NCI-H774 (cell line): Measurements from ENCODE around the gene MAP3K10.

Source experiments
- DNase-seq: peaks from one replicate; lab custom pipeline; 2025; lab: John Stamatoyannopoulos, UW

Gene MAP3K10

DNA sequence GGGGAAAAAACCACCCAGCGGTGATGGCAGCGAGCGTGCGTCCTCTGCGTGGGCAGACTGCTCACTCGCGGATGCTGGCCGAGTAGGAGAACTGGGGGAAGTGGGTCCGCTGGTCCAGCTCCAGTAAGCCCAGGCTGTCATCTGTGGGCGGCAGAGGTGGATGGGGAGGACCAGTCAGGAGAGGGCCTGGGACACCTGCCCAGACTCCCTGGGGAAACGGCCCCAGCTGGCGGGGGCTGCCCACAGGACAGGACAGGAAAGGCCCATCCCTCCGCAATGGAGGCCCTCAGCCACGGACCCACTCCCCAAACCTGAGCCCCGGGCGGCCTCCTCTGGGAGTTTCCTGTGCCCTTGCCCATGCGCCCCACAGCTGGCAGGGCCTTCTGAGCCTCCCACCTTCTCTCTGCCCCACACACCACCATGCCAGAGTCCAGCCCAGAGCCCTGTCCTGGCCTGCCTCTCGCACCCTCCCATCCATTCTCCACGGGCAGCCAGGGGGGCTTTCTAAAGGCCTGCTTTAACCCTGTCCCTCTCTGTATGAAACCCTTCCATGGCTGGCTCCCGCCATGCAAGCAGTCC, 42.7 kb downstream of the MAP3K10 start:
- DNase-seq: no peak

DNA sequence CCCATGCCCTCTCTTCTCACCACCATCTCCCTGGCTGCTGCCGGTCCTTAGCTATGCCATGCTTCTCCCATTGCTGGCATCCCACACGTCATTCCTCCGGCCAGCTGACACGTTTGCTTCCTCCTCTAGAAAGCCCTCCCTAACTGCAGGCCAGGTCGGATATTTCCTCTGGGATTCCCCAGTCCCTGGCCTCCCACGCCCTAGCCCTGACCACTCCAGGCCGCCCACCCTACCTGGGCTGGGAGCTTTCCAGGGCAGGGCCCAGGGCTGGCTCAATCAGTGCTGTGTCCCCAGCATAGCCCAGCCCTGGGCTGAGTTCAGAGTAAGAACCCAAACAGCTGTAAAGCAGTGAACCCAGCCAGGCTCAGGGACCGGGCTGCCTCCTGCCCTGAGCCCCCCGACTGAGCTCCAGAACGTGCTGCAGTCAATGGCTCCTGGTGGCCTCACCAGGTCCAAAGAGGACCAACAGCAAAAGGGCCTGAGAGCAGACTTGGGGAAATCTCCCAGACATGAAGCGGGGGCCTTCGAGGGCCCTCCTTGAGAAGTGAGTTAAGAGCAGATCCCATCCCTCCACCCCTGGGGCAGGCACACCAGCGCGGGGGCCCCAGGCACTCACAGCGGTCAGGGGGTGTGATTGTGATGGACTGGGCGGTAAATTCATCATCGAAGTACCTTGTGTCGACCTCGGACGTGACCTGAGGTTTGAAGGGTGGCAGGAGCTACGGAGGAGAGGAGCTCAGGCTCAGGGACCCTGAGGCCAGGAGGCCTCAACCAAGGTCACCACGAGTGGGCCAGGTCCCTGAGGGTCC, 43.4 kb downstream of the MAP3K10 start:
- DNase-seq: no peak

DNA sequence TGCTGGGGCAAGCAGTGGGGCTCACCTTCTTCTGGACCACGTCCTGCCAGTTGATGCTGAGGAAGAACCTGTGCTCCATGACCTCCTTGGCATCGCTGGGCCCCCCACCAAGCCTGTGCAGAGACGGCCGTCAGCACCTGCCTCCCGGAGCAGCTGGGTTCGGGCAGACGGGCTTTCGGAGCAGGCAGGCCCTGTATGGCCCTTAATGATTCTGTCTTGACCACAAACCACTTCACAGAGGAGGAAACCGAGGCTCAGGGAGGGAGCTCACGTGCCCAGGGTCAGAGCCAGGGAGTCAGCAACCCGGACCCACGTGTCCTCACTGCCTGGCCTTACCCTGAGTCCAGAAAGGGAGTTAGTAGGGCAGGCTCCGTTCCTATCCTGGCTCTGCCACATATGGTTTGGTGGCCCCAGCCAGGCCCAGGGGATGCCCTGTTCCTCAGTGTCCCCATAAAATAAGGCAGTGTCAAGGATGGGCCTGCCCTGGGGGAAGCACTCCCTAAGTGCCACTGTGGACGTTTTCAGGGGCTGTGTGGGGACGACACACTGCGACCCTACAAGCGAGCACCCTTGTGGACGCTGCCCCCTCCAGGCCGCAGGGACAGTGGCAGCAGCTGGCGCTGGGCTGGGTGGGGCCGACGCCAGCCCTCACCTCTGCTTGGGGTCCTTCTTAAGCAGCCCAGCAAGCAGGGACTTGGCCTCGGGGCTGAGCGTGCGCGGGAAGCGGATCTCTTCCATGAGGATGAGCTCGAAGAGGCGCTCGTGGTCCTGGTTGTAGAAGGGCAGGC, 44.2 kb downstream of the MAP3K10 start:
- no peak for DNase-seq

DNA sequence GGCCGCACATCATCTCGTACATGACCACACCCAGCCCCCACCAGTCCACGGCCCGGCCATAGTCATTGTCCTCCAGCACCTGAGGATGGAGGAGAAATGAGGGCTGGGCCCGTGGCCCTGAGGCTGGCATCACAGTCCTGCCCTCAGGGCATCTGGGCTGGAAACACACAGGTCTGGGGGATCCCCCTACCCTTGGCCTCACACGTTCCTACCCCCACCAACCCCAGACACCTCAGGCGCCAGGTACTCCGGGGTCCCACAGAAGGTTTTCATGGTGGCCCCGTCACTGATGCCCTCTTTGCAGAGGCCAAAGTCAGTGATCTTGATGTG, 44.8 kb downstream of the MAP3K10 start:
- no peak for DNase-seq

DNA sequence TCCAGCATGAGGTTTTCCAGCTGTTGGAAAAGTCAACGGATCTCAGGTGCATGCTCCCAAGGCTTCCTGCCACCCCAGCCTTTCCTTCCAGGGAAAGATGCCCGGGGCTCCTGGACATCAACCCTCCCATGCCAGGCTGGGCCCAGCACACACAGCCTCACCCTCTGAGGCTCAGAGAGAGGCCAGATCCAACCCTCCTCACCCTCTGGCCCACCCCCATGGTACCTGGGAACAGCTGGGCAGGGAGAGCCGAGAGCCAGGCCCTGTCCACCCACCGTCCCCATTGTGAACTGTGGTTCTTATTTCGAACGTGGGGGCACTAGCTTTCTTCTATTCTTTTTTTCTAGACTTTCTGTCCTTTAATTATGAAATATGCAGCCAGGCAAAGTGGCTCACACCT, 45.1 kb downstream of the MAP3K10 start:
- no peak for DNase-seq

DNA sequence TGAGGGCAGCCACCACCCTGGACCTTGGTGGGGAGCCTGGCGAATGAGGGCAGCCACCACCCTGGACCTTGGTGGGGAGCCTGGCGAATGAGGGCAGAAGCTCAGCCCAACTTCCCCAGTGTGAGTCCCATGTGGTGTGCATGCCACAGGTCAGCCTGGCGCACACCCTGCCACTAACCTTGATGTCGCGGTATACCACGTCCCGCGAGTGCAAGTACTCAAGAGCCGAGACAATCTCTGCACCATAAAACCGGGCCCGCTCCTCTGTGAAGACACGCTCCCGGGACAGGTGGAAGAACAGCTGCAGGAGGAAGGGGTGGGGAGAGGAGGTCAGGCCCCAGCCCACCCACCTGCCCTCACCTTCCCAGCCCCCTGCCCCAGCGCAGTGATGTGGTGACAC, 46.6 kb downstream of the MAP3K10 start:
- no peak for DNase-seq

DNA sequence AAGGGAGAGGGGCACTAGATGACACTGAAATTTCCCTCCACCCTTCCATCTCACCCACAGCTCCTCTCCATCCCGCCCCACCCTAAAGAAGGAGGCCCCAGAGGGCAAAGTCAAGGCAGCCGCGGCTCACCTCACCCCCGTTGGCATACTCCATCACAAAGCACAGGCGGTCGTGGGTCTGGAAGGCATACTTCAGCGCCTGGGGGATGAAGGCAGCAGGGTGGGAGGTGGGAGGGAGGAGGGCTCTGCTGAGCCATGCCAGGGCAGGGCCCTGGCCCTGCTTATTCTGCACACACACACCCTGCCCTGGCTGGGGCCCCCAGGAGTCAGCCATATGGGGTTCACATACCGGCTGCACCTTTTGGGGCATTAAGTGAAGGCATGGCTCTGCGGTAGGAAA, 47.5 kb downstream of the MAP3K10 start:
- no peak for DNase-seq

DNA sequence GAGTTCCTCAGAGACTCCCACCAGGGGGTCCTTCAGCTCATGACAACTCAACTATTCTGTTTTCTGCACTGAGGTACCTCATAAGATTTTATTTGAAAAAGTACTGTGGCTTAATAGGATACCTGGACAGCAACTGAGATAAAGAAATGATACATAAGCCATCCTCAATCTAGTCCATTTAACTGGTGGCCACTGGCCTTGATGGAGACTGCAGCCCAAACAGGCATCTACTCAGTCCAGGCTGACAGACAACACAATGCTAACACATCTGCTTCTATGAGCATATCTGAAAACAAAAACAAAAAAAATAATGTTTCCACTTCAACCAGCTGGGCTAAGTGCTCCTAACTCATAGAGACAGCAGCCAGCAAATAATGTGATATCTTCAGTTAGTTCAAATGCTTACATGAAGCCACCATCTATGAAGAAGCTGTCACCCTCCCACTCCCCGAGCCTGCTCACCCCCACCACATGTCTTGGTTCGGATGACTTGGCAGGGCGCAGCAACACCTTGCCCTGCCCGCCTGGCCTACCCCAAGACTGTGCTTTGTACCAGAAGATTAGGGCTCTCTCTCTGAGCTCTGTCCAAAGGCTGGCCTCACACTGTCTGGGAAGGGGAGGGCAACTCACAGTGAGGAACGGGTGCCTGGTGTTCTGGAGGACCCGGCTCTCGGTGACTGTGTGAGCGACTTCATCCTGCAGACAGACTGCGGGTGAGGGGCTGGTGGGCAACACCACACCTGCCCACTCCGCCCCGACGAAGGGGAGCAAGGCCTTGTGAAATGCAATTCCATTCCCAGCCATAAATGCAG, 48.4 kb downstream of the MAP3K10 start:
- DNase-seq: no peak

DNA sequence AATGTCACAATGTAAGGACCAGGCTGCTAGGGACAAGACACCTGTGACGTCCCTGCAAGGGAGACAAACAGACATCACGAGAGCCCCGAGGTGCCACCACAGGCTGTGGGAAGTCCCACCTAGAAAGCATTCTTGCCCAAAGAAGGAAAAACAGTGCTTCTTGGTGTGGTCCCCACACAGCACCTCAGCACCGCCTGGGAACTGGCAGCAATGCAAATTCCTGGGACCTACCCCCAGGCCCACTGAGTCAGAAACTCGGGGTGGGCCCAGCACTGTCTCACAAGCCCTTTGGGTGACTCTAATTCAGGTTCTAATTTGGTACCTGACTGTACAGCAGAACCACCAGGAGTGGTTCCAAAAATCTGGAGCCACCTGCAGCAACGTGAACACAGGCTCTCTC, 49.1 kb downstream of the MAP3K10 start:
- DNase-seq: no peak

DNA sequence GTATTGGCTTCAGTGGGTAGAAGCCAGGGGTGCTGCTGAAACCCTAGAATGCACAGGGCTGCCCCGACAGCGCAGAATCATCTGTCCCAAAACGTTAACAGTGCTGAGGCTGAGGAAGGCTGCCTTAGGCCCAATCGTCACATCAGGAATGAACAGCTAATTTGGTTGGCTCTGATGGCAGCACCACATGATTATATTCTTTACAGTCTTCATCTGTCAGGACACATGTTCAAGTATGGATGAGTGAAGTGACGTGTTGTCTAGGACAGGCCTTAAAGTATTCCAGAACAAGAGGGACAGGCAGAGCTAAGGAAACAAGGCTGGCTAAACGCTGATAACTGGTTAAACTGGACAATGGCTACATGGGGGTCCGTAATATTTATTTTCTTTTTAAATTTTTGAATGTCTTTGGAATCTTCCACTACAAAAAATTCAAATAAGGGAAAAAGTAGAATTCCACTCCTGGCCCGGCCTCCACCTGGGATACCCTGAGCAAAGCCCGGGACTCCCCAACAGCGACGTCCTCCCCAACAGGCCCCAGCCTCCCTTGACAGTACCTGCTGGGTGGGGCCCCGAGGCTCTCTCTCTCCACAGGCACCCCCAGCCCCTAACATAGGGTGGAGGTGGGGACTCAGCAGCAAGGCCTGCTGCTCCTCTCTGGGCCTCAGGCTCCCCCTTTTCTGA, 50.0 kb downstream of the MAP3K10 start:
- no peak for DNase-seq

DNA sequence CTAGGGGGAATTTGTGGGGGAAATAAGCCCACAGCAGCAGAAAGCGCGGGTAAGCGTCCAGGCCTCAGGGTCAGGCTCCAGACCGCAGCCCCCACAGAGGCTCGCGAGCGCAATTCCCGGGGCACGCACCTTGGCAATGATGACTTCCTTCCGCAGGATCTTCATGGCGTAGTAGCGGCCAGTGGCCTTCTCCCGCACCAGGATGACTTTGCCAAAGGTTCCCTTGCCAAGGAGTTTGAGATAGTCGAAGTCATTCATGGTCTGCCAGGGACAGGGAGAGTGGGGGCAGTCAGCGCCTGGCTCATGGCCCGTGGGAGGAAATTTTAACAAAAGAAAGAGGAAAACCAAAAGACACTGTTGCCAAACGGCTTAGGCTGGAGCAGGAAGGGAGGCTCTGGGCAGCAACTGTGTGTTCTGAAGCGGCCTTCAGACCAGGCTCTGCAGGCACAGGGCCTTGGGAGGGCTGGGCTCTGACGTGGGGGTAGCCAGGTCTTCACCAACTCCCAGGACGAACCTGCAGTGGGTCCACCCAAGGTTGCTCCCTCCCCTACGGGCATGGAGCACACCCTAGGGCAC, 50.7 kb downstream of the MAP3K10 start:
- DNase-seq: no peak

DNA sequence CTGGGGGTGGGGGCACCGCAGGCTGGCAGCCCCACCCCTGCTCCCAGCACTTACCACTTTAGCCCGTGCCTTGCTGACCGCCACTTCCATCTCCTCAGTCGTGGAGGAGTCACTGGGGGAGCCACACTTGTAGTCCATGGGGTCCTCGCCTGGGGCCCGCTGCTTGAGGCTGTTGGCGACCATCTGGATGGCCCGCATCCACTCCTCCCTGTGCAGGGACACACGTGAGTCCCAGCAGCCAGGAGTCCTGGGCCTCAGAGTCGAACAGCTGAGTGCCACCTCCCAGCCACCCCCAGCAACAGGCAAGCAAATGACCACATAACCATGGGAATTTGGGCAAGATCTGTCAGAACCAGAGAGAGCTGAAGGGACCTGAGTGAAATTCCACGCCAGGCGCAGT, 51.3 kb downstream of the MAP3K10 start:
- DNase-seq: no peak

DNA sequence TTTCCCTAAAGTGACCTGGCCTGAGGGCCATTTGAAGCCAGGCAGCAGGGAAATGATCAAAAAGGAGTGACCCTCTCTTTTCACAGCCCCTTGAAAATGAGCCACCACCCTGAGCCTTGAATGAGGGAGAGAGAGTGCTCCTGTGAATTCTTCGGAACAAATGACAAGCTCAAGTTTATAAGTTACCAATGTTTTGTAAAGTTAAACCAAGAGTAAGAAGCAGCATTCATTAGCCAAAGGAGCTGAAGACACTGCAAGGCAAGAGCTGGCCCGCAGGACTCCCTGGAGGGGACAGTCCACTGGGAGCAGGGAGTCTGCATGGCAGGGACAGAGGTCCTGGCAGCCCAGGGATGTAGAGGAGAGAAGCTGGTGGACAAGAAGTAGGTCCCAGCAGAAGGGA, 52.0 kb downstream of the MAP3K10 start:
- no peak for DNase-seq

DNA sequence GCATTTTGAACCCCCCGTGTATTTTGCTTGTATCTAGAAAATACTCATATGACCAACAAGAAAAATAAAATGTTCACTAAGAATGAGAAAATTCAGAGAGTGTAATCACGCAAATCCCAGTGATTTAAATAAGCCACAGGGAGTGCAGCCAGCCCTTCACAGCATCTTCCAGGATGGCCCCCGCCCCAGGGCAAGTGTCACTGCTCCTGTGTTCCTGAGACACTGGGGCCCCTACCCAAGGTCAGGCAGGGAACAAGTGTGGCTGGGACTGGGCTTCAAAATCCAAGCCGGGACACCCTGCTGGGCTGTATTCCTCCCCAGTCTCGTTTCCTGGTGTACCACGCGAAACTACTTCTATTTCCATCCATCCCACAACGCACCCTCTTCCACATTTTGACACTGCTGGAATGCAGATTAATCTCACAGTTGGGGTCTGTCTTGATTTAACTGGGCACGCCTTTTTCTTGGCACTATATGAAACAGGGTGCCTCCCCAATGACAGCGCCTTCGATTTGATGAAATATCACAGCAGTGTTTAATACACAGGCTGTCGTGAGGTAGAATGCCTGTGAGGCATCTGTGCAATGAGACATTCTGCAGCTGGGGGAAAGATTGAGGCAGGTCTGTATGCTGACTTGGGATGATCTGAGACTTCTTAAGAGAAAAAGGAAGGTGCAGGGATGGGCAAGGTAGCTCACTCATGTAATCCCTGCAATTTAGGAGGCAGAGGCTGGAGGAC, 53.5 kb downstream of the MAP3K10 start:
- DNase-seq: no peak

DNA sequence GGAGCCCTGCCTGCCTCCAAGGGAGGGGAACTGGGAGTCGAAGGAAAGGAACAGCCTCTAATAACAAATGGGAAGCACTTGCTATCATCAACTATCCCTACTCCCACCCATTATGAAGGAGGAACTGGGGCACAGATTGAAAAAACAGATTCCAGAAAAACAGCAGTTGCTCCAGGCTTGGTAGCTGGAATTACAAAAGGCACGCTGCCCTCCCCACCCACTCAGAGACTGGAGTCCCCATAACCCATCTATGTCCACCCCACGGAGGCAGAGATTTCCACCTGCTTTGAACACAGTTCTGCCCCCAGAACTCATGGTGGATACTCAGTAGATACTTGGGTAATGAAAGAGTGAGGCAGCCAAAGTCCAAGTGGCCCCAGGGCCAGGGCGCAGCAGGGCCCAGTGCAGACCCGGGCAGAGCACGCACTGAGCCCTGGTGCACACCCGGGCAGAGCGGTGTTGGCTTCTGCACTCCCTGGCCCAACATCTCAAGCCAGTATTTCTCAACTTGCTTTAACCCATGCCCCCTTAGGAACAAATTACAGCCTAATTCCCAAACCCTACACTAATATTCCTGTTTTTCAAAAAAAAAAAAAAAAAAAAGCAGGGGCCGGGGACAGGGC, 54.4 kb downstream of the MAP3K10 start:
- no peak for DNase-seq

DNA sequence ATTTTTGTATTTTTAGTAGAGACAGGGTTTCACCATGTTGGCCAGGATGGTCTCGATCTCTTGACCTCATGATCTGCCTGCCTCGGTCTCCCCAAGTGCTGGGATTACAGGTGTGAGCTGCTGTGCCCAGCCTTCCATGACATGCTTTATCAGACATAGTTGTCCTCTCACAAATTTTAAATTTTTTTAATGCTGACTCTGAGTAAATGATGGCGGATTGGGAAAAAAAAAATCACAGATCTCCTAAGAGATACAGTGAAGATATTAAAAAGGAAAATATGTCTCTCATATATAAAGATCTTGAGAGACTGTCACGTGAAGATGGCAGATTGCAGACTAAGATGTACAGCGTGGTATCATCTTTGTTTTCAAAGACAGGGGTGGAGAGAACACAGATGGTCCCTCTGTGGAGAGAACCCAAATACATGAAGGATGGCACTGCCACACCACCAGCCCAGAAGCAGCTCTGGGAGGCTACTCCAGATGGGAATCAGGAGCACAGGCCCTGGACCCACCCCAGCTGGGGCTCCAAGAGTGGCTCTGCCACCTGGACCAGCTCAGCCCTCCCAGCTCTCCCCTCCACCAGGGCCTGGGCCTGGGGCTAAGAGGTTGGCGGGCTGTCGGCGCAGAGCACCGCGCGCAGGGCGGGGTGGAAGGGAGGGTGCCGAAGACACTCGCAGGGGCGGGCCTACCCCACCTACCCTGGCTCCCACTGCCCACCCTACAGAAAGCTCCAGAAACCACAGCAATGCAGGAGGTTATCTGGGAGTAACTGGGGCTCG, 55.3 kb downstream of the MAP3K10 start:
- no peak for DNase-seq

DNA sequence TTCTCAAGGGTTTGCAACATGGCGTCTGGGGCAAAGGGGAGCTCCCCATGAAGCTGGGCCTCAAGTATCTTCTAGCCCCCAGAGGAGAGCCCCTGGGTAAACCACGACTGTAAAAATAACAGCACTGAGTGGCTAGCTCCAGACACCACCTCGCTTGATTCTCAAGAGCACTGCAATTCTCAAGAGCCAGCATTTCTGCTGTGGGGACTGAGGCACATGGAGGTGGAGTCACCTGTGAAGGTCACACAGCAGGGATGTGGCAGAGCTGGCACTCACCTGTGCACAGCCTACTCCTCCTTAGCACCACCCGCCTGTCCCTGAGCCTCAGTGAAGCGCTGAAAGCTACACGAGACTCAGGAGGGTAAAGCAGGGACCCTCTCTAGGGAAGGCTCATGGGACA, 56.0 kb downstream of the MAP3K10 start:
- no peak for DNase-seq

DNA sequence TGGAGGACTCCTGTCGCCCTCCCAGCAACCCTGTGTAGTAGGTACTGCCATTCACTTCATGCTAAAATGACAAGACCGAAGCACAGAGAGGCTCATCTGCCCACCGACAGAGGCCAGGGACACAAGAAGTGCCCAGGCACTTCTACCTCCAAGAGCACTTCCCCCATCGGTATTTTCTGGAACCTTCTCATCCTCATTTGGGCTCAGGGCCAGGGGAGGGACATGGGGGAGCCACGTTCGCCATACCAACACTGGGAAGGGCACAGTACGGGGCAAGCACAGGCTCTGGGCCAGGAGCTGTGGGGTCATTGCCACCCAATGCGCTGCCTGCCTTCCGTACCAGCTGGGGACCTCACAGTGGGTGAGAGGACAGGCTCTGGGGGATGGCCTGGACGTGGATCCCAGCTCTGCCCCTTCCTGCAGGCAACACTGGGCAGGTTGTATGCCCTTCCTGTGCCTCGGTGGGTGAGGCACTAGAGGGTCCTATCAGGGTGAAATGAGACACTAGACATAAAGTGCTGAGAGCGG, 56.6 kb downstream of the MAP3K10 start:
- DNase-seq: no peak

DNA sequence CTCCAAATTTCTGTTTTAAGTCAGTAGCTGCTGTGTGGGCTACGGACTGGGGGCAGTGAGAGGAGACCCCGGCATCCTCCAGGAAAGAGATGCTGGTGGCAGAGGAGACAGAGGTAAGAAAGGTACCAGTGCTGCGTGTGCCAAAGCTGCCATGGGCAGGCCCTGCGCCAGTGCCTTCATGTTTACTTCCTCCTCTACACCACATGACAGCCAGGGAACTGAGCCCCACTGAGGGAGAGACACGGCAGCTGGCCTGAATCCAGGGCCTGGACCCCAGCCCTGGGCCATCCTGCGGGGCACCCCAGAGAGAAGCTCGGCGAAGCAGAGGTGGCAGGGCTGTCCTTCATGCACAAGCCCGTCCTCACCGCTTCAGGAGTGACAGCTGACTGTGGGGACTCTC, 58.0 kb downstream of the MAP3K10 start:
- DNase-seq: no peak
